ENCODE results near the gene TEX36.

TEX36 gene

GRCh38 chr10:125711110-125711750 lies 28.3 kb upstream of the TEX36 start:
- no peak for TF ChIP-seq CTCF (IDR thresholded peaks at IDR 0.05; ENCODE audit: extremely low read depth, missing control alignments)
- no peak for DNase-seq (ENCODE audit: low spot score)

- DNase-seq (ENCODE audit: low spot score), result no peak
- TF ChIP-seq CTCF (IDR thresholded peaks at IDR 0.05; ENCODE audit: extremely low read depth, missing control alignments), result no peak
Observed at GRCh38 chr10:125709553-125710474, 26.9 kb upstream of the TEX36 start.

GRCh38 chr10:125708971-125709503 lies 26.1 kb upstream of the TEX36 start:
- no peak for DNase-seq (ENCODE audit: low spot score)
- no peak for TF ChIP-seq CTCF (IDR thresholded peaks at IDR 0.05; ENCODE audit: extremely low read depth, missing control alignments)

- no peak for DNase-seq (ENCODE audit: low spot score)
- no peak for TF ChIP-seq CTCF (IDR thresholded peaks at IDR 0.05; ENCODE audit: extremely low read depth, missing control alignments)
Observed at GRCh38 chr10:125707541-125708468, 24.8 kb upstream of the TEX36 start.

- TF ChIP-seq CTCF (IDR thresholded peaks at IDR 0.05; ENCODE audit: extremely low read depth, missing control alignments), result no peak
- no peak for DNase-seq (ENCODE audit: low spot score)
Observed at GRCh38 chr10:125700355-125700911, 17.5 kb upstream of the TEX36 start.

- DNase-seq (ENCODE audit: low spot score), result no peak
- no peak for TF ChIP-seq CTCF (IDR thresholded peaks at IDR 0.05; ENCODE audit: extremely low read depth, missing control alignments)
Observed at GRCh38 chr10:125699562-125700143, 16.7 kb upstream of the TEX36 start.
